Duodenal mucosa (tissue), 2 donors: ENCODE results near the gene CYP3A4.
"Not testable (repeated sequence)": the region's sequence is repeated elsewhere in the genome, so short reads cannot be mapped to it uniquely, and the experiment has no call there.

Source experiments
- H3K27ac ChIP-seq: one replicate; pipeline ENCODE4 v1.7.0; 2013; ENCODE audit warnings: low read depth, low read length
- H3K27me3 ChIP-seq, 2 donors: one replicate each; pipeline ENCODE4 v1.7.0; 2013; ENCODE audit warnings: low read length in 2 of 2, control low read depth in 1 of 2; ENCODE audit not compliant: insufficient read depth in 2 of 2, control insufficient read depth in 1 of 2
- H3K36me3 ChIP-seq, 2 donors: one replicate each; pipeline ENCODE4 v1.7.0; 2013; ENCODE audit warnings: low read length in 2 of 2, control low read depth in 1 of 2; ENCODE audit not compliant: insufficient read depth in 2 of 2, control insufficient read depth in 1 of 2
- H3K4me1 ChIP-seq, 2 donors: one replicate each; pipeline ENCODE4 v1.7.0; 2013; ENCODE audit warnings: low read length in 2 of 2, control low read depth in 1 of 2; ENCODE audit not compliant: insufficient read depth in 2 of 2, control insufficient read depth in 1 of 2
- H3K4me3 ChIP-seq, 2 donors: one replicate each; pipeline ENCODE4 v1.7.0; 2013; ENCODE audit warnings: low read length in 2 of 2, low read depth in 1 of 2
- H3K9ac ChIP-seq, 2 donors: one replicate each; pipeline ENCODE4 v1.7.0; 2013; ENCODE audit warnings: low read length in 2 of 2, low read depth in 1 of 2
- H3K9me3 ChIP-seq, 2 donors: one replicate each; pipeline ENCODE4 v1.7.0; 2013; ENCODE audit warnings: low read length in 2 of 2, control low read depth in 1 of 2; ENCODE audit not compliant: control insufficient read depth in 1 of 2

CYP3A4 gene

GRCh38 chr7:99742737-99743394, 41.1 kb downstream of the CYP3A4 start:
- Histone ChIP-seq H3K27ac (no peak overlapping the region), H3K27me3 (no peaks in the 10 kb centered on the region), H3K4me3 (no peak overlapping the region), H3K4me1 (no peaks in the 10 kb centered on the region), H3K9me3 (no peaks in the 10 kb centered on the region), H3K9ac (no peak overlapping the region), H3K36me3 (no peaks in the 10 kb centered on the region)

DNA sequence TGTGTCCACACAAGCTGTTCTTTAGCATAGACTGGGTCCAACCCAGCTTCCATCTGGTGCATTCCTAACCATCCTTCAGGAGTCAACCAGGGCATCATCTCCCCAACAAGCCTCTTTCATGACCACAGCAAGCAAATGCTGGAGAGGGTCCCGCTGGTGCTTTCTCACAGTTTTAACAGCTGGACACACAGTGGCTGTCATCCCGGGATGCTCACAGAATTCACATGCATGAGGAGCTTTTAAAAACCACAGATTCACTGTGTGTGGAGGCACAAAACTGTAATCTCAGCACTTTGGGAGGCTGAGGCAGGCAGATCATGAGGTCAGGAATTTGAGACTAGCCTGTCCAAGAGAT, 42.6 kb downstream of the CYP3A4 start:
- Histone ChIP-seq H3K4me1 (no peaks in the 10 kb centered on the region), H3K9ac (no peak overlapping the region), H3K36me3 (no peaks in the 10 kb centered on the region), H3K27me3 (no peaks in the 10 kb centered on the region), H3K27ac (no peak overlapping the region), H3K9me3 (no peaks in the 10 kb centered on the region), H3K4me3 (no peak overlapping the region)

- H3K9ac ChIP-seq: no peak overlapping the region
- no peaks in the 10 kb centered on the region for H3K4me1 ChIP-seq
- no peaks in the 10 kb centered on the region for H3K27me3 ChIP-seq
These were observed 43.2 kb downstream of the CYP3A4 start for GRCh38 chr7:99740573-99741440.

DNA sequence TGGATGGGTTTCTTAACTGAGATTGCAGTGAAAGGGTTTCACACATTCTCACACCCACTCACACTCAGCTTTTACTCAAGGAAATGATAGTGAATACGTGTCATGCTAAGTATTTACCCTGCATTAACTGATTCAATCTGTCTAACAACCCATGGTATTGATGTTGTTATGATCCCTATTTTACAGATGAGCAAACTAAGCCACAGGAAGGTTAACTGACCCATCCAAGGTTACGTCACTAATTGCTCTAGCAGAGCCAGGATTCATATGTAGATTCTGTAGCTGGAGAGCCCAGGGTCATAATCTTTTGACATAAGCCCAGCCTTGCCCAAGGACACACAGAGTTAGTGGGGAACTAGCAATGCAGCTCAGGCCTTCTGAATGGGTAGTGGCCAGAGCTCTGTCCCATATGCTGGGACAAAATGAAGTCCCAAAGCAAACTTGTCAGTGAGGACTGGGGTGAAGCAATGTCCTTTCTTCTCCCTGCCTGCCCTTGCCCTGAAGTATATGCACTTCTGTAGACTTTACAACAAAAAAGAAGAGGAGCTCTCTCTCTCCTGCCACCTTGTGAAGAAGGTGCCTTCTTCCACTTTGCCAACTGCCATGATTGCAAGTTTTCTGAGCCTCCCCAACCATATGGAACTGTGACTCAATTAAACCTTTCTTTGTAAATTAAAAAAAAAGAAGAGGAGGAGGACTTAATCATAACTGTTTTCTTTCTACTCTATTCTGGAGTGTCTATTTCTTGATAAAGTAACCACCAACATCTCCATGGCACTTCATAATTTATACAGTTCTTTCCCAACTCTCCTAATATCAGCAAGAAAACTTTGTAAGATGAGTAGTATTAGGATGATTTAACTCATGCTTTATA, 44.0 kb downstream of the CYP3A4 start:
- H3K4me3 ChIP-seq: no peak overlapping the region
- no peak overlapping the region for H3K9ac ChIP-seq
- H3K36me3 ChIP-seq: no peaks in the 10 kb centered on the region
- no peaks in the 10 kb centered on the region for H3K27me3 ChIP-seq
- H3K27ac ChIP-seq: no peak overlapping the region
- no peaks in the 10 kb centered on the region for H3K9me3 ChIP-seq
- H3K4me1 ChIP-seq: no peaks in the 10 kb centered on the region

More at GRCh38 chr7:99740573-99741440, 43.2 kb downstream of the CYP3A4 start:
- Histone ChIP-seq H3K27ac (no peak overlapping the region), H3K4me3 (no peak overlapping the region), H3K9me3 (no peaks in the 10 kb centered on the region), H3K36me3 (no peaks in the 10 kb centered on the region)

DNA sequence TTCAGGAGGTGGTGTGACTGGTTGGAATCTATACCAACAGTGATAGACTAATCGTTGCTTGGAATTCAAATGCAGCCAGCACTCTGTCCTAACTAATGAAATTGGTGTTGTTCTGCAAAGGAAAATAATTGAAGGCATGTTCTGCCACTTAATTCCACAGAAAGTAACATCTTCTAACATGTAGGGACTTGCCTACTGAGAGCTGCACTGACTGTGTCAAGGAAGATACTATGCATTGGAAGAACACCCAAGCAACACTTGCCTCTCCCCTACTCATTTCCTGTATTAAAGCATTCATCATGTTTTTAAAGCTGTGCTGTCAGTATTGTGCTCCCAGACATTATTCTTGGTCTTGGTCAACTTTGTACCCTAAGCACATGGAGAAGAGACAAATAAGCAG, 46.3 kb downstream of the CYP3A4 start:
- Histone ChIP-seq H3K9ac (no peak overlapping the region), H3K36me3 (no peaks in the 10 kb centered on the region), H3K9me3 (no peaks in the 10 kb centered on the region), H3K27me3 (no peaks in the 10 kb centered on the region), H3K4me3 (no peak overlapping the region), H3K4me1 (no peaks in the 10 kb centered on the region), H3K27ac (no peak overlapping the region)

DNA sequence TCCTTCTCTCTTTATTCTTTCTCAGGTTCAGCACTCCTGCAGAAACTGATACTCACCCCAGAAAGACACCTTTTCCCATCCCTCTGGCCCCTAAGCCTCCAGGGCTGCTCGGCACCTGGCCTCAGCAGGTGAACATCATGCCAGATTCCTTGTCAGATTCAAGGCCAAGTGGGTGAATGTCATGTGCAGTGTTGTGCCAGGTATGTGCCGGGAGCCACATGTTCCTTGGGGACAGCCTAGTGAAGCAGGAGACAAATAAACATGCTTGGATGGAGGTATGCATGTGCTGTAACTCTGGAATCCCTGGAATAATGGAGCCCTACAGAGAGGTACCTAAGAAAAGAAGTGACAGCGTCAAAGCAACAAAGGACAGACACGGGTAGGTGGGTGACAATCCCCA, 47.3 kb downstream of the CYP3A4 start:
- H3K27me3 ChIP-seq, H3K27ac ChIP-seq, H3K9ac ChIP-seq, H3K4me3 ChIP-seq, H3K4me1 ChIP-seq, H3K9me3 ChIP-seq, H3K36me3 ChIP-seq: not testable (repeated sequence)

DNA sequence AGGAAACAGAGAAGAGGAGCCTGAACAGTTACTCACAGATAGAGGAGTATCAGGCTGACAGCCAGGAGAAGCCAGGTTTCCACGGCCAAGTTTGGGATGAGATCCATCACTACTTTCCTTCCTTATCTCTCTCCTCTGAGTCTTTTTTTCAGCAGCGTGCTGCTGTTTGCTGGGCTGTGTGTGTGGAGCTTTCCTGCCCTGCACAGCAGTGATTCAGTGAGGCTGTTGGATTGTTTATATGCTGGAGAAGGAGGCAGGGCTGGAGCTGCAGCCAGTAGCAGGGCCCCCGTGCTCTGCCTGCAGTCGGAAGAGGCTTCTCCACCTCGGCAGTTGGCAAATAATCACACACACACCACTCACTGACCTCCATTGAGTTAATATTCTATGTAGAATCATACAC, 49.0 kb downstream of the CYP3A4 start, which contains the start of gene CYP3A7:
Gene CYP3A7 (minus strand): TSS at position 210 of the 400 bp plus-strand sequence. CDS start 103 bp downstream, at position 107.
- Histone ChIP-seq H3K27ac (no peak within 1 kb of the TSS), H3K4me3 (no peak within 1 kb of the TSS), H3K9ac (no peak within 1 kb of the TSS), H3K4me1 (peaks cover 2 to 3% of the 10 kb centered on the region in 2 donors), H3K9me3 (no peaks in the 10 kb centered on the region), H3K27me3 (no peaks in the 10 kb centered on the region), H3K36me3 (no peaks in the 10 kb centered on the region)

DNA sequence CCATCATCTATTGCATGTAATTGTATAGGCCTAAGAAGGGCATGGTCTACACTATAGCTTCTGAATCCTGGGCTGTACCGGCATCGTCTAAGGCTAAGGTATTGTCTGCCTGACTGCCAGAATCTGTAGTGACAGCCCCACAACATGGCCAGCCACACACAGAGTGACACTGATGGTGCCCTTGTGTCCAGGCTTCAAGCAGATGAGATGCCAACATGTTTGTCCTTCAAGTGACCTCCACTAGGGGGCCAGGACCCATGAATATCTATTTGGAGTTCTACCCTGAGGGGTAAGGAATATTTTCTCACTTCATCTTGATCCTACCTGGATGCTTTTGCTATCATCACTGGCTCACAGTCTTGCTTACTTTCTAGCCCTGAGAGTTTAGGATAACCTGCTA, 50.5 kb downstream of the CYP3A4 start:
- no peak overlapping the region for H3K4me3 ChIP-seq
- H3K36me3 ChIP-seq: no peaks in the 10 kb centered on the region
- no peaks in the 10 kb centered on the region for H3K27me3 ChIP-seq
- no peak overlapping the region for H3K27ac ChIP-seq
- H3K4me1 ChIP-seq: peaks cover 8 to 9% of the 10 kb centered on the region in 2 donors
- H3K9ac ChIP-seq: no peak overlapping the region
- no peaks in the 10 kb centered on the region for H3K9me3 ChIP-seq

- Histone ChIP-seq H3K27me3 (no peaks in the 10 kb centered on the region), H3K9me3 (no peaks in the 10 kb centered on the region)
These were observed 51.0 kb downstream of the CYP3A4 start for GRCh38 chr7:99733003-99733402.

More at GRCh38 chr7:99733003-99733402, 51.0 kb downstream of the CYP3A4 start:
- Histone ChIP-seq H3K36me3 (no peaks in the 10 kb centered on the region), H3K4me1 (peaks cover 8 to 9% of the 10 kb centered on the region in 2 donors), H3K4me3 (no peak overlapping the region), H3K9ac (no peak overlapping the region), H3K27ac (no peak overlapping the region)
